HEK293T (cell line): ENCODE measurements around the gene GRID1.

Source experiments
- ARNT ChIP-seq: fragments of 450-650 bp; IDR thresholded peaks from 2 replicates; pipeline ENCODE4 v1.6.1; 2017; ENCODE audit warnings: mild to moderate bottlenecking
- BHLHE40 ChIP-seq: fragments of 450-650 bp; IDR thresholded peaks from 2 replicates; pipeline ENCODE4 v1.6.1; 2016; ENCODE audit warnings: mild to moderate bottlenecking, moderate library complexity, borderline replicate concordance
- CTBP1 ChIP-seq: fragments of 450-650 bp; IDR thresholded peaks from 2 replicates; pipeline ENCODE4 v1.6.1; 2016; ENCODE audit warnings: borderline replicate concordance
- ELF4 ChIP-seq: fragments of 450-650 bp; IDR thresholded peaks from 2 replicates; pipeline ENCODE4 v1.6.1; 2017; ENCODE audit warnings: antibody characterized with exemption
- FOXA1 ChIP-seq: fragments of 450-650 bp; IDR thresholded peaks from 2 replicates; pipeline ENCODE4 v1.6.1; 2016; ENCODE audit warnings: mild to moderate bottlenecking
- FOXM1 ChIP-seq: fragments of 450-650 bp; IDR thresholded peaks from 2 replicates; pipeline ENCODE4 v1.6.1; 2017; ENCODE audit warnings: mild to moderate bottlenecking, borderline replicate concordance
- HDGF ChIP-seq: fragments of 450-650 bp; IDR thresholded peaks from 2 replicates; pipeline ENCODE4 v1.6.1; 2017; ENCODE audit warnings: antibody characterized with exemption, borderline replicate concordance
- NFRKB ChIP-seq: fragments of 450-650 bp; IDR thresholded peaks from 2 replicates; pipeline ENCODE4 v1.6.1; 2016; ENCODE audit warnings: mild to moderate bottlenecking, moderate library complexity
- PKNOX1 ChIP-seq: fragments of 450-650 bp; IDR thresholded peaks from 2 replicates; pipeline ENCODE4 v1.6.1; 2016
- SP1 ChIP-seq: fragments of 450-650 bp; IDR thresholded peaks from 2 replicates; pipeline ENCODE4 v1.6.1; 2017
- SUZ12 ChIP-seq: fragments of 450-650 bp; IDR thresholded peaks from 2 replicates; pipeline ENCODE4 v1.6.1; 2016; ENCODE audit warnings: mild to moderate bottlenecking

GRCh38 chr10:86305521-86305920 is 61.1 kb downstream of the GRID1 start:
- no peak for TF ChIP-seq NFRKB
- TF ChIP-seq ELF4 = no peak
- no peak for TF ChIP-seq BHLHE40
- TF ChIP-seq FOXM1 = no peak
- TF ChIP-seq SP1 = no peak
- TF ChIP-seq CTBP1 = no peak
- no peak for TF ChIP-seq FOXA1
- no peak for TF ChIP-seq SUZ12
- no peak for TF ChIP-seq ARNT
- TF ChIP-seq HDGF = no peak
- TF ChIP-seq PKNOX1 = no peak
